Activated CD8-positive, alpha-beta T cell treated with anti-CD3 and anti-CD28 coated beads for 36 hours (primary cell): Measurements from ENCODE around the gene PARVA. TPM values are rescaled to one million over a fixed set of nuclear protein-coding genes. Genes with fewer than 3 reads are reported as not detected.

Experiments
- ATAC-seq: fragments of 200-7000 bp; cut with Tn5 transposase; one replicate; pipeline ENCODE4 v1.10.0; 2021; ENCODE audit warnings: mild to moderate bottlenecking, moderate library complexity
- CTCF ChIA-PET: fragments of 350-600 bp; sonication (Branson Sonifier 250); formaldehyde crosslinking; loops from one replicate; lab custom pipeline; 2021; ENCODE audit warnings: antibody characterized with exemption; lab: Charles Lee
- POLR2A ChIA-PET: fragments of 350-600 bp; sonication (Branson Sonifier 250); formaldehyde crosslinking; loops from one replicate; lab custom pipeline; 2021; ENCODE audit warnings: antibody characterized with exemption; lab: Charles Lee
- DNase-seq: peaks from one replicate; pipeline ENCODE4 v3.0.0-alpha.2; 2020
- H3K27ac Mint-ChIP-seq: one replicate; pipeline ENCODE4 v1.8.0; 2021; ENCODE audit warnings: mild to moderate bottlenecking, mixed read lengths
- H3K27me3 Mint-ChIP-seq: one replicate; pipeline ENCODE4 v1.8.0; 2021; ENCODE audit warnings: mixed read lengths
- H3K36me3 Mint-ChIP-seq: one replicate; pipeline ENCODE4 v1.8.0; 2021; ENCODE audit warnings: low read depth, mixed read lengths
- H3K4me1 Mint-ChIP-seq: one replicate; pipeline ENCODE4 v1.8.0; 2021; ENCODE audit warnings: low read depth, mixed read lengths
- H3K4me3 Mint-ChIP-seq: one replicate; pipeline ENCODE4 v1.8.0; 2021; ENCODE audit warnings: mild to moderate bottlenecking, moderate library complexity, mixed read lengths
- H3K9me3 Mint-ChIP-seq: one replicate; pipeline ENCODE4 v1.8.0; 2021; ENCODE audit warnings: mixed read lengths
- CTCF ChIP-seq: fragments of 200-600 bp; IDR thresholded peaks from one replicate; pipeline ENCODE4 v1.8.0; 2022; ENCODE audit warnings: antibody characterized with exemption, mild to moderate bottlenecking
- intact Hi-C: fragments of 100-400 bp; cut with micrococcal nuclease; formaldehyde crosslinking; loops from one replicate; pipeline ENCODE4 v1.10.0; 2022
- total RNA-seq, 2 experiments: library from RNA; stranded (reverse); gene quantifications; one replicate each; pipeline ENCODE4 v1.2.3, GENCODE V29; 2021

Gene PARVA
- total RNA-seq, 2 experiments from 2014 or later = not detected

- Mint-ChIP-seq H3K4me1 (no peaks in the 10 kb centered on the region), H3K9me3 (peaks cover 10% of the 10 kb centered on the region), H3K27ac (no peak overlapping the region), H3K36me3 (no peaks in the 10 kb centered on the region), H3K4me3 (no peak overlapping the region), H3K27me3 (peaks cover 1% of the 10 kb centered on the region)
- no peak for ATAC-seq
- CTCF ChIA-PET = no interaction called here
- intact Hi-C loops = no loop called here
- no peak for TF ChIP-seq CTCF
- POLR2A ChIA-PET = no interaction called here
- no peak for DNase-seq
Measured at GRCh38 chr11:12467610-12468009, 90.2 kb downstream of the PARVA start.

GRCh38 chr11:12469451-12469850 is 92.1 kb downstream of the PARVA start:
- Mint-ChIP-seq H3K4me3 (no peak overlapping the region), H3K9me3 (peaks cover 6% of the 10 kb centered on the region), H3K27me3 (peaks cover 1% of the 10 kb centered on the region), H3K36me3 (no peaks in the 10 kb centered on the region), H3K4me1 (no peaks in the 10 kb centered on the region), H3K27ac (no peak overlapping the region)
- TF ChIP-seq CTCF = no peak
- CTCF ChIA-PET = no interaction called here
- no peak for DNase-seq
- POLR2A ChIA-PET = no interaction called here
- no peak for ATAC-seq
- intact Hi-C loops = no loop called here

- Mint-ChIP-seq H3K4me3 (no peak overlapping the region), H3K4me1 (no peaks in the 10 kb centered on the region), H3K27ac (no peak overlapping the region), H3K36me3 (no peaks in the 10 kb centered on the region), H3K27me3 (peaks cover 3% of the 10 kb centered on the region), H3K9me3 (no peaks in the 10 kb centered on the region)
- ChIA-PET POLR2A (no interaction called here), CTCF (interaction anchor here (0.6 to 1.3 kb wide), 2 partner anchors 9 to 139 kb away, joined by 3 read pairs; no protein-coding TSS in a partner anchor)
- no peak for DNase-seq
- ATAC-seq = no peak
- TF ChIP-seq CTCF = no peak
- intact Hi-C loops = no loop called here
Measured at GRCh38 chr11:12470236-12470635, 92.9 kb downstream of the PARVA start.

- DNase-seq (no peak), ATAC-seq (no peak)
- no peaks in the 10 kb centered on the region for H3K9me3 Mint-ChIP-seq
- TF ChIP-seq CTCF = no peak
- intact Hi-C loops = no loop called here
- H3K4me1 Mint-ChIP-seq = no peaks in the 10 kb centered on the region
- POLR2A ChIA-PET = no interaction called here
- CTCF ChIA-PET = interaction anchor here (1.1 kb wide), 1 partner anchor 11 kb away, joined by 3 read pairs; no protein-coding TSS in a partner anchor
- H3K27ac Mint-ChIP-seq = no peak overlapping the region
- H3K27me3 Mint-ChIP-seq = peaks cover 3% of the 10 kb centered on the region
- H3K36me3 Mint-ChIP-seq = no peaks in the 10 kb centered on the region
- H3K4me3 Mint-ChIP-seq = no peak overlapping the region
Measured at GRCh38 chr11:12472401-12473005, 95.1 kb downstream of the PARVA start.

- peaks cover 3% of the 10 kb centered on the region for H3K27me3 Mint-ChIP-seq
- CTCF ChIA-PET = no interaction called here
- no peak for DNase-seq
- intact Hi-C loops = no loop called here
- H3K27ac Mint-ChIP-seq = no peak overlapping the region
- no peaks in the 10 kb centered on the region for H3K4me1 Mint-ChIP-seq
- no peaks in the 10 kb centered on the region for H3K9me3 Mint-ChIP-seq
- no peak overlapping the region for H3K4me3 Mint-ChIP-seq
- no peak for TF ChIP-seq CTCF
- no peak for ATAC-seq
- H3K36me3 Mint-ChIP-seq = no peaks in the 10 kb centered on the region
- POLR2A ChIA-PET = interaction anchor here (1.4 kb wide), 1 partner anchor 44 kb away, joined by 3 read pairs; no protein-coding TSS in a partner anchor
Measured at GRCh38 chr11:12473381-12473780, 96.0 kb downstream of the PARVA start.
